Measurements from ENCODE around the gene TMEM50B.
A peak's percentile ranks its signal among the peaks of the same experiment; 100 is the strongest.

The TMEM50B gene

GRCh38 chr21:33433425-33434114, 46.2 kb downstream of the TMEM50B start:
- Histone ChIP-seq H3K4me2 (peak overlapping the region; percentile 25), H3K9ac (no peak overlapping the region)

GRCh38 chr21:33433001-33433400, 46.8 kb downstream of the TMEM50B start:
- H3K36me3 ChIP-seq: peaks cover 100% of the 10 kb centered on the region
- peaks cover 56% of the 10 kb centered on the region for H3K4me1 ChIP-seq
- H3K4me3 ChIP-seq: no peak overlapping the region
- TF ChIP-seq Cebpa-rat (IDR thresholded peaks at IDR 0.05): no peak
- no peaks in the 10 kb centered on the region for H3K9me3 ChIP-seq
- H3K4me2 ChIP-seq: peak overlapping the region; percentile 25
- no peak overlapping the region for H3K9ac ChIP-seq
- no peak overlapping the region for H3K27ac ChIP-seq
- no peaks in the 10 kb centered on the region for H3K27me3 ChIP-seq
- H4K20me1 ChIP-seq: peaks cover 15% of the 10 kb centered on the region; the same call in 1 of the 2 replicates

More at GRCh38 chr21:33433425-33434114, 46.2 kb downstream of the TMEM50B start:
- Histone ChIP-seq H3K9me3 (no peaks in the 10 kb centered on the region), H3K4me3 (no peak overlapping the region), H3K27ac (0 out of 2 replicates have a peak overlapping the region, but pooled peaks have one; percentile 0), H3K27me3 (no peaks in the 10 kb centered on the region), H3K36me3 (peaks cover 100% of the 10 kb centered on the region), H4K20me1 (peaks cover 15% of the 10 kb centered on the region; the same call in 1 of the 2 replicates), H3K4me1 (peaks cover 52% of the 10 kb centered on the region)
- TF ChIP-seq Cebpa-rat (IDR thresholded peaks at IDR 0.05): no peak

- Histone ChIP-seq H3K36me3 (peaks cover 100% of the 10 kb centered on the region), H3K4me1 (peaks cover 51% of the 10 kb centered on the region), H3K27ac (no peak overlapping the region), H4K20me1 (peaks cover 15% of the 10 kb centered on the region; the same call in 1 of the 2 replicates), H3K4me2 (peak overlapping the region; percentile 25; the same call in 1 of the 2 replicates), H3K4me3 (no peak overlapping the region), H3K9me3 (no peaks in the 10 kb centered on the region), H3K27me3 (no peaks in the 10 kb centered on the region), H3K9ac (no peak overlapping the region)
- no peak for TF ChIP-seq Cebpa-rat (IDR thresholded peaks at IDR 0.05)
These were observed 47.3 kb downstream of the TMEM50B start for GRCh38 chr21:33432496-33432895.

GRCh38 chr21:33430858-33431257, 48.9 kb downstream of the TMEM50B start:
- H3K4me3 ChIP-seq: no peak overlapping the region
- no peak overlapping the region for H3K9ac ChIP-seq
- TF ChIP-seq Cebpa-rat (IDR thresholded peaks at IDR 0.05): no peak
- peaks cover 38% of the 10 kb centered on the region for H3K4me1 ChIP-seq
- peaks cover 99% of the 10 kb centered on the region for H3K36me3 ChIP-seq
- H3K27ac ChIP-seq: no peak overlapping the region
- H3K9me3 ChIP-seq: no peaks in the 10 kb centered on the region
- H3K4me2 ChIP-seq: no peak overlapping the region
- no peaks in the 10 kb centered on the region for H3K27me3 ChIP-seq
- H4K20me1 ChIP-seq: peaks cover 16% of the 10 kb centered on the region; the same call in 1 of the 2 replicates

GRCh38 chr21:33428669-33429068, 51.1 kb downstream of the TMEM50B start:
- peak overlapping the region; percentile 53 for H3K27ac ChIP-seq
- no peaks in the 10 kb centered on the region for H3K27me3 ChIP-seq
- peaks cover 33% of the 10 kb centered on the region for H3K4me1 ChIP-seq
- no peak overlapping the region for H3K4me3 ChIP-seq
- peak overlapping the region; percentile 10; the same call in 1 of the 2 replicates for H3K9ac ChIP-seq
- no peaks in the 10 kb centered on the region for H3K9me3 ChIP-seq
- no peak for TF ChIP-seq Cebpa-rat (IDR thresholded peaks at IDR 0.05)
- H4K20me1 ChIP-seq: peaks cover 26% of the 10 kb centered on the region
- H3K4me2 ChIP-seq: peak overlapping the region; percentile 66
- peaks cover 99% of the 10 kb centered on the region for H3K36me3 ChIP-seq

- Histone ChIP-seq H3K27me3 (no peaks in the 10 kb centered on the region), H3K36me3 (peaks cover 99% of the 10 kb centered on the region), H4K20me1 (peaks cover 26% of the 10 kb centered on the region), H3K9ac (no peak overlapping the region), H3K4me1 (peaks cover 20% of the 10 kb centered on the region), H3K9me3 (no peaks in the 10 kb centered on the region), H3K4me3 (no peak overlapping the region), H3K4me2 (no peak overlapping the region), H3K27ac (no peak overlapping the region)
- no peak for TF ChIP-seq Cebpa-rat (IDR thresholded peaks at IDR 0.05)
These were observed 52.7 kb downstream of the TMEM50B start for GRCh38 chr21:33427051-33427450.

GRCh38 chr21:33425825-33426224, 53.9 kb downstream of the TMEM50B start:
- no peak for TF ChIP-seq Cebpa-rat (IDR thresholded peaks at IDR 0.05)
- peaks cover 99% of the 10 kb centered on the region for H3K36me3 ChIP-seq

GRCh38 chr21:33424214-33424613, 55.6 kb downstream of the TMEM50B start:
- H3K4me2 ChIP-seq: no peak overlapping the region
- no peak for TF ChIP-seq Cebpa-rat (IDR thresholded peaks at IDR 0.05)
- H3K4me3 ChIP-seq: no peak overlapping the region
- no peaks in the 10 kb centered on the region for H3K9me3 ChIP-seq
- no peaks in the 10 kb centered on the region for H3K27me3 ChIP-seq
- H4K20me1 ChIP-seq: peaks cover 31% of the 10 kb centered on the region
- no peak overlapping the region for H3K9ac ChIP-seq
- H3K27ac ChIP-seq: no peak overlapping the region
- H3K4me1 ChIP-seq: peaks cover 11% of the 10 kb centered on the region
- peaks cover 99% of the 10 kb centered on the region for H3K36me3 ChIP-seq

More at GRCh38 chr21:33425825-33426224, 53.9 kb downstream of the TMEM50B start:
- Histone ChIP-seq H3K27ac (no peak overlapping the region), H3K9ac (no peak overlapping the region), H4K20me1 (peaks cover 26% of the 10 kb centered on the region), H3K4me3 (no peak overlapping the region), H3K4me1 (peaks cover 20% of the 10 kb centered on the region), H3K4me2 (no peak overlapping the region), H3K27me3 (no peaks in the 10 kb centered on the region), H3K9me3 (no peaks in the 10 kb centered on the region)

- Histone ChIP-seq H3K27me3 (no peaks in the 10 kb centered on the region), H3K36me3 (peaks cover 99% of the 10 kb centered on the region), H3K9me3 (no peaks in the 10 kb centered on the region)
These were observed 57.9 kb downstream of the TMEM50B start for GRCh38 chr21:33421713-33422393.

More at GRCh38 chr21:33421713-33422393, 57.9 kb downstream of the TMEM50B start:
- Histone ChIP-seq H3K4me1 (no peaks in the 10 kb centered on the region), H3K4me3 (no peak overlapping the region), H3K27ac (no peak overlapping the region), H3K4me2 (no peak overlapping the region), H3K9ac (no peak overlapping the region), H4K20me1 (peaks cover 41% of the 10 kb centered on the region)
- TF ChIP-seq Cebpa-rat (IDR thresholded peaks at IDR 0.05): no peak

All from BLaER1 (cell line).